ENCODE measurements around the gene HMOX2. TPM values are rescaled to one million over a fixed set of nuclear protein-coding genes. Genes with fewer than 3 reads are reported as not detected.

The HMOX2 gene
- total and polyA plus RNA-seq, 2 donors (not counting 3 experiments of a cell fraction or from before 2014, with no cell fraction given), result 80.7 to 86.3 TPM

GRCh38 chr16:4486126-4486893 lies 10.1 kb downstream of the HMOX2 start:
- Histone ChIP-seq H3K9ac (replicated peaks; ENCODE audit: extremely low read depth, insufficient read depth, low read length) (no peak overlapping the region), H3K36me3 (ENCODE audit: control insufficient read depth in 2 of 2, extremely low read depth in 1 of 2, insufficient read depth in 2 of 2, low read length in 2 of 2) (peaks cover 3 to 7% of the 10 kb centered on the region in 2 experiments), H3K4me3 (replicated peaks in 1 of 3; ENCODE audit: insufficient read depth in 1 of 3, low read depth in 1 of 3, low read length in 3 of 3) (no peak overlapping the region), H3K9me1 (replicated peaks; ENCODE audit: control insufficient read depth, extremely low read depth, insufficient read depth, low read length) (no peaks in the 10 kb centered on the region), H3K79me2 (ENCODE audit: control insufficient read depth, insufficient read depth, low read length) (peaks cover 30% of the 10 kb centered on the region), H2AFZ (ENCODE audit: low read depth, low read length) (no peak overlapping the region), H3K27me3 (ENCODE audit: control insufficient read depth in 2 of 2, insufficient read depth in 2 of 2, low read length in 2 of 2) (no peaks in the 10 kb centered on the region), H4K20me1 (replicated peaks; ENCODE audit: control insufficient read depth, extremely low read depth, insufficient read depth, low read length) (peaks cover under 1% of the 10 kb centered on the region), H3K4me1 (ENCODE audit: control insufficient read depth, extremely low read depth, insufficient read depth, low read length) (peaks cover 15% of the 10 kb centered on the region), H3K27ac (ENCODE audit: insufficient read depth, low read depth, low read length) (no peak overlapping the region), H3K9me3 (replicated peaks; ENCODE audit: control insufficient read depth, insufficient read depth, low read length) (no peaks in the 10 kb centered on the region), H3K4me2 (ENCODE audit: insufficient read depth, low read length) (no peak overlapping the region)
- intact Hi-C loops (cut with micrococcal nuclease) (no loop called here), dilution Hi-C loops (cut with MboI; ENCODE audit: extremely low pct_ligation_motif_present, low sequenced_read_pairs) (no loop called here)
- no TSS peak for BruUV-seq (replicated peaks)
- ChIA-PET CTCF (interaction anchor here (1.3 to 2.7 kb wide), 5 partner anchors 9 to 99 kb away, joined by 3 to 31 read pairs (median 5); partner anchors contain the start of gene HMOX2), POLR2A (no interaction called here)
- FAIRE-seq, result no peak
- DNase-seq (ENCODE audit: low read depth, low spot score), result no peak
- no peak for TF ChIP-seq MAX (IDR thresholded peaks at IDR 0.05; ENCODE audit: insufficient read depth, insufficient read length)
- TF ChIP-seq JUN (IDR thresholded peaks at IDR 0.05; ENCODE audit: borderline replicate concordance, insufficient read depth, insufficient read length, low read depth), result no peak
- TF ChIP-seq MYC (IDR thresholded peaks at IDR 0.05; ENCODE audit: low read depth, low read length), result no peak
- no peak for TF ChIP-seq CTCF (IDR thresholded peaks at IDR 0.05; ENCODE audit: extremely low read depth in 1 of 2, insufficient read depth in 1 of 2, low read depth in 1 of 2, low read length in 2 of 2)
- no peak for TF ChIP-seq POLR2AphosphoS5 (IDR thresholded peaks at IDR 0.05; ENCODE audit: insufficient read depth, low read depth, low read length)
- TF ChIP-seq EZH2 (IDR thresholded peaks at IDR 0.05; ENCODE audit: borderline replicate concordance, low read depth, low read length, severe bottlenecking), result no peak
- no peak for TF ChIP-seq POLR2A (IDR thresholded peaks at IDR 0.05; ENCODE audit: low read depth, low read length)

Measured in endothelial cell of umbilical vein (primary cell).